CD14-positive monocyte (primary cell): ENCODE data around the gene SYCP3. TPM values are rescaled to one million over a fixed set of nuclear protein-coding genes. Genes with fewer than 3 reads are reported as not detected.
A peak's percentile ranks its signal among the peaks of the same experiment; 100 is the strongest.

Experiments
- DNase-seq, 3 donors: peaks; one replicate each; pipeline ENCODE4 v3.0.0-alpha.2; 2011 to 2022
- H2AFZ ChIP-seq: 2 replicates; pipeline ENCODE4 v1.6.0; 2012; ENCODE audit warnings: mild to moderate bottlenecking, low read depth, low read length, inconsistent platforms; ENCODE audit not compliant: insufficient read depth, poor library complexity, severe bottlenecking
- H3K27ac ChIP-seq, 2 donors: 1 replicate in 1 of 2; 2 replicates in 1 of 2; pipeline ENCODE4 v1.5.1; 2012 to 2013; ENCODE audit warnings: low read length in 2 of 2, control low read depth in 1 of 2, inconsistent platforms in 1 of 2, low read depth in 1 of 2, mild to moderate bottlenecking in 1 of 2
- H3K27me3 ChIP-seq, 2 donors: one replicate each; pipeline versions ENCODE4 v1.6.0 to v1.6.1; 2011 to 2013; ENCODE audit warnings: low read length in 2 of 2; ENCODE audit not compliant: control insufficient read depth in 2 of 2, insufficient read depth in 2 of 2
- H3K36me3 ChIP-seq, 2 donors: replicated peaks in 1 of 2; 1 replicate in 1 of 2; 2 replicates in 1 of 2; pipeline versions ENCODE4 v1.5.1 to v1.6.1; 2012 to 2013; ENCODE audit warnings: low read length in 2 of 2, control low read depth in 1 of 2, inconsistent platforms in 1 of 2, mild to moderate bottlenecking in 1 of 2; ENCODE audit not compliant: insufficient read depth in 2 of 2, control insufficient read depth in 1 of 2
- H3K4me1 ChIP-seq, 2 donors: 1 replicate in 1 of 2; 2 replicates in 1 of 2; pipeline versions ENCODE4 v1.5.1 to v1.6.1; 2012 to 2013; ENCODE audit warnings: low read length in 2 of 2, control low read depth in 1 of 2, inconsistent platforms in 1 of 2, mild to moderate bottlenecking in 1 of 2, moderate library complexity in 1 of 2; ENCODE audit not compliant: insufficient read depth in 2 of 2, control insufficient read depth in 1 of 2
- H3K4me2 ChIP-seq: replicated peaks from 2 replicates; pipeline ENCODE3; 2012; ENCODE audit warnings: low read length, moderate library complexity, mild to moderate bottlenecking; ENCODE audit not compliant: poor library complexity, severe bottlenecking; ENCODE audit errors: extremely low read depth
- H3K4me3 ChIP-seq, 3 experiments: fragments of 200-600 bp in 1 of 3; sonication (generic) in 1 of 3; replicated peaks in 1 of 3; 1 replicate in 2 of 3; 2 replicates in 1 of 3; pipeline ENCODE4 v1.5.1; 2011 to 2013; ENCODE audit warnings: low read length in 3 of 3, mild to moderate bottlenecking in 3 of 3, control low read depth in 2 of 3, low read depth in 2 of 3, inconsistent platforms in 1 of 3, moderate library complexity in 1 of 3
- H3K79me2 ChIP-seq: 2 replicates; pipeline ENCODE4 v1.6.0; 2012; ENCODE audit warnings: mild to moderate bottlenecking, control low read depth, inconsistent platforms, low read length, moderate library complexity; ENCODE audit not compliant: insufficient read depth
- H3K9ac ChIP-seq: 2 replicates; pipeline ENCODE4 v1.6.0; 2017; ENCODE audit warnings: low read length, mild to moderate bottlenecking; ENCODE audit not compliant: insufficient read depth, poor library complexity, severe bottlenecking
- H3K9me3 ChIP-seq, 2 donors: replicated peaks in 1 of 2; 1 replicate in 1 of 2; 2 replicates in 1 of 2; pipeline versions ENCODE4 v1.5.1 to v1.6.1; 2012 to 2013; ENCODE audit warnings: low read length in 2 of 2, control low read depth in 1 of 2; ENCODE audit not compliant: control insufficient read depth in 1 of 2, insufficient read depth in 1 of 2
- H4K20me1 ChIP-seq: 2 replicates; pipeline ENCODE4 v1.6.0; 2012; ENCODE audit warnings: mild to moderate bottlenecking, low read length, control low read depth, moderate library complexity; ENCODE audit not compliant: insufficient read depth
- H3K27ac Mint-ChIP-seq, 7 donors: one replicate each; pipeline ENCODE4 v1.8.0; 2020; ENCODE audit warnings: mild to moderate bottlenecking in 7 of 7, mixed read lengths in 7 of 7, moderate library complexity in 6 of 7, inconsistent platforms in 2 of 7
- H3K27me3 Mint-ChIP-seq, 3 donors: one replicate each; pipeline ENCODE4 v1.8.0; 2021 to 2022; ENCODE audit warnings: low read depth in 3 of 3, mild to moderate bottlenecking in 3 of 3, mixed read lengths in 3 of 3, moderate library complexity in 3 of 3, inconsistent platforms in 1 of 3
- H3K36me3 Mint-ChIP-seq, 2 donors: one replicate each; pipeline ENCODE4 v1.8.0; 2020; ENCODE audit warnings: mixed read lengths in 2 of 2, inconsistent platforms in 1 of 2, mild to moderate bottlenecking in 1 of 2
- H3K4me1 Mint-ChIP-seq: one replicate; pipeline ENCODE4 v1.8.0; 2020; ENCODE audit warnings: mild to moderate bottlenecking, mixed read lengths
- H3K4me3 Mint-ChIP-seq, 2 donors: one replicate each; pipeline ENCODE4 v1.8.0; 2020; ENCODE audit warnings: mild to moderate bottlenecking in 2 of 2, mixed read lengths in 2 of 2, moderate library complexity in 1 of 2
- H3K9me3 Mint-ChIP-seq, 7 donors: one replicate each; pipeline ENCODE4 v1.8.0; 2020 to 2022; ENCODE audit warnings: mixed read lengths in 7 of 7, mild to moderate bottlenecking in 6 of 7, moderate library complexity in 6 of 7, inconsistent platforms in 2 of 7
- CTCF ChIP-seq: fragments of 200-600 bp; IDR thresholded peaks from one replicate; pipeline ENCODE4 v1.8.0; 2022; ENCODE audit warnings: antibody characterized with exemption, mild to moderate bottlenecking
- WGBS: methylation state at CpG from one replicate; pipeline ENCODE4 v1.1.5; 2013; ENCODE audit warnings: missing lambda C conversion rate; ENCODE audit not compliant: insufficient coverage; 5-methylcytosine and 5-hydroxymethylcytosine counted together
- intact Hi-C, 2 donors: fragments of 100-400 bp; cut with micrococcal nuclease; formaldehyde crosslinking; loops; one replicate each; pipeline versions ENCODE4 v1.15.0 to v1.15.1; 2023
- polyA plus RNA-seq, 3 donors: library from polyadenylated mRNA; depleted of rRNA in 1 of 3; unstranded in 2 of 3; stranded (reverse) in 1 of 3; fragments of 300-500 nt in 2 of 3; fragments of >200 nt in 1 of 3; fragmentation: Illumina TruSeq in 2 of 3; gene quantifications; 1 replicate in 2 of 3; 2 replicates in 1 of 3; pipeline ENCODE4 v1.2.3, GENCODE V29; 2012 to 2021

SYCP3 gene
- polyA plus RNA-seq, 3 donors = 0.15 TPM; not detected in 2

GRCh38 chr12:101747697-101748096 lies 8.4 kb upstream of the SYCP3 start:
- no peak overlapping the region for H3K4me3 Mint-ChIP-seq
- H3K27me3 ChIP-seq = no peaks in the 10 kb centered on the region
- H3K9me3 Mint-ChIP-seq = peaks cover 0 to 2% (median 0%) of the 10 kb centered on the region in 7 donors
- TF ChIP-seq CTCF = no peak
- WGBS = 100% methylated on average over 1 of the region's 1 CpG
- peak; percentile 25 to 68 (median 33) for DNase-seq
- intact Hi-C loops = no loop called here
- peaks cover 83 to 90% of the 10 kb centered on the region in 2 donors for H3K36me3 Mint-ChIP-seq
- H3K4me3 ChIP-seq = no peak overlapping the region
- H3K4me2 ChIP-seq = no peak overlapping the region
- H3K9me3 ChIP-seq = no peaks in the 10 kb centered on the region
- H3K36me3 ChIP-seq = peaks cover 77 to 94% of the 10 kb centered on the region in 2 donors
- H3K4me1 ChIP-seq = peaks cover 9 to 10% of the 10 kb centered on the region in 2 donors
- H3K27ac ChIP-seq = peak overlapping the region in 1 of 2 donors; percentile 57
- H3K4me1 Mint-ChIP-seq = peaks cover 14% of the 10 kb centered on the region
- peak overlapping the region; percentile 7 to 82 (median 62) for H3K27ac Mint-ChIP-seq
- no peaks in the 10 kb centered on the region for H4K20me1 ChIP-seq
- H3K9ac ChIP-seq = no peak overlapping the region
- no peaks in the 10 kb centered on the region for H3K79me2 ChIP-seq
- no peaks in the 10 kb centered on the region for H3K27me3 Mint-ChIP-seq
- H2AFZ ChIP-seq = no peak overlapping the region

GRCh38 chr12:101746661-101747060 lies 7.4 kb upstream of the SYCP3 start:
- Histone ChIP-seq H3K9ac (no peak overlapping the region), H3K36me3 (peaks cover 80 to 94% of the 10 kb centered on the region in 2 donors), H4K20me1 (no peaks in the 10 kb centered on the region), H3K27ac (no peak overlapping the region), H3K4me3 (no peak overlapping the region), H3K4me2 (no peak overlapping the region), H3K79me2 (no peaks in the 10 kb centered on the region), H3K9me3 (no peaks in the 10 kb centered on the region), H2AFZ (no peak overlapping the region), H3K27me3 (no peaks in the 10 kb centered on the region), H3K4me1 (peaks cover 9 to 10% of the 10 kb centered on the region in 2 donors)
- H3K27me3 Mint-ChIP-seq = no peaks in the 10 kb centered on the region
- intact Hi-C loops = no loop called here
- DNase-seq = no peak
- TF ChIP-seq CTCF = no peak
- H3K36me3 Mint-ChIP-seq = peaks cover 85 to 87% of the 10 kb centered on the region in 2 donors
- no CpG with 5 or more reads among the region's 1 CpG for WGBS
- H3K4me3 Mint-ChIP-seq = no peak overlapping the region
- H3K27ac Mint-ChIP-seq = no peak overlapping the region
- H3K4me1 Mint-ChIP-seq = peaks cover 11% of the 10 kb centered on the region
- peaks cover 0 to 2% (median 0%) of the 10 kb centered on the region in 7 donors for H3K9me3 Mint-ChIP-seq
